ENCODE measurements around the gene BSPH1.

DNA sequence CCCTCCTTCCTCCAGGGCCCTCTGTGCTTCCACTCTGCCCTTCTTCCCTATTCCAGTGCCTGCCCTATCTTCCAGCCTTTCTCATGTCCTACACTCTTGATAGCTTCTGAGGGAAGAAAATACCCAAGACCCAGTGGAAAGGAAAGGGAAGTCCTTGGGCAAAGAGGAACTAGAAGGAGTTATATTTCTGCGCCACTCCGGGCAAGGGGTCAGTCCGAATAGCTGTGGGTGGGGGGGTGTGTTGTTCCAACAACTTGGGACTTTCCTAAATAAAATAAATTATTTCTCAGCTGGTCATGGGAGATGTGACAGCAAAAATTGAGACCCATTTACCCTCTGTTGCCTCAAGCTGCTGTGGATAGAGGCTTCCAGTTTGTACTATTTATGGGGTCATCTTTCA is 28.7 kb upstream of the BSPH1 start:
- TF ChIP-seq, protein P1, sequence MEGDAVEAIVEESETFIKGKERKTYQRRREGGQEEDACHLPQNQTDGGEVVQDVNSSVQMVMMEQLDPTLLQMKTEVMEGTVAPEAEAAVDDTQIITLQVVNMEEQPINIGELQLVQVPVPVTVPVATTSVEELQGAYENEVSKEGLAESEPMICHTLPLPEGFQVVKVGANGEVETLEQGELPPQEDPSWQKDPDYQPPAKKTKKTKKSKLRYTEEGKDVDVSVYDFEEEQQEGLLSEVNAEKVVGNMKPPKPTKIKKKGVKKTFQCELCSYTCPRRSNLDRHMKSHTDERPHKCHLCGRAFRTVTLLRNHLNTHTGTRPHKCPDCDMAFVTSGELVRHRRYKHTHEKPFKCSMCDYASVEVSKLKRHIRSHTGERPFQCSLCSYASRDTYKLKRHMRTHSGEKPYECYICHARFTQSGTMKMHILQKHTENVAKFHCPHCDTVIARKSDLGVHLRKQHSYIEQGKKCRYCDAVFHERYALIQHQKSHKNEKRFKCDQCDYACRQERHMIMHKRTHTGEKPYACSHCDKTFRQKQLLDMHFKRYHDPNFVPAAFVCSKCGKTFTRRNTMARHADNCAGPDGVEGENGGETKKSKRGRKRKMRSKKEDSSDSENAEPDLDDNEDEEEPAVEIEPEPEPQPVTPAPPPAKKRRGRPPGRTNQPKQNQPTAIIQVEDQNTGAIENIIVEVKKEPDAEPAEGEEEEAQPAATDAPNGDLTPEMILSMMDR (IDR thresholded peaks at IDR 0.05; ENCODE audit: insufficient read depth, low read depth, low read length), result no peak
- no peak for TF ChIP-seq EZH2 (IDR thresholded peaks at IDR 0.05; ENCODE audit: insufficient read depth, low read length)
